Activated T-helper 2 cell treated with anti-CD3 and anti-CD28 coated beads, Interferon-gamma antibody, Interleukin-2, Interleukin-4, amounts not matched to agents 10 μg/mL and 5 μg/mL and 100 μg/mL, durations not matched to agents 14 hours and 24 hours and 36 hours (primary cell): ENCODE measurements around the gene FAM185A. TPM values are rescaled to one million over a fixed set of nuclear protein-coding genes. Genes with fewer than 3 reads are reported as not detected.
"Not testable (repeated sequence)": the region's sequence is repeated elsewhere in the genome, so short reads cannot be mapped to it uniquely, and the experiment has no call there.

Experiments used
- DNase-seq: peaks from one replicate; pipeline ENCODE4 v3.0.0; 2021; ENCODE audit warnings: low spot score
- H3K27ac Mint-ChIP-seq: one replicate; pipeline ENCODE4 v1.8.0; 2021; ENCODE audit warnings: mixed read lengths
- H3K27me3 Mint-ChIP-seq: one replicate; pipeline ENCODE4 v1.8.0; 2021; ENCODE audit warnings: low read depth, mixed read lengths
- H3K36me3 Mint-ChIP-seq: one replicate; pipeline ENCODE4 v1.8.0; 2021; ENCODE audit warnings: low read depth, mixed read lengths
- H3K4me1 Mint-ChIP-seq: one replicate; pipeline ENCODE4 v1.8.0; 2021; ENCODE audit warnings: low read depth, mixed read lengths
- H3K4me3 Mint-ChIP-seq: one replicate; pipeline ENCODE4 v1.8.0; 2021; ENCODE audit warnings: low read depth, mild to moderate bottlenecking, moderate library complexity, mixed read lengths
- H3K9me3 Mint-ChIP-seq: one replicate; pipeline ENCODE4 v1.8.0; 2021; ENCODE audit warnings: mixed read lengths
- intact Hi-C: fragments of 100-400 bp; cut with micrococcal nuclease; formaldehyde crosslinking; loops from one replicate; pipeline ENCODE4 v1.15.1; 2023
- total RNA-seq: library from RNA; stranded (reverse); gene quantifications from 2 replicates; pipeline ENCODE4 v1.2.3, GENCODE V29; 2022

The FAM185A gene
- total RNA-seq, 1 donor from 2014 or later: 9.4 TPM

DNA sequence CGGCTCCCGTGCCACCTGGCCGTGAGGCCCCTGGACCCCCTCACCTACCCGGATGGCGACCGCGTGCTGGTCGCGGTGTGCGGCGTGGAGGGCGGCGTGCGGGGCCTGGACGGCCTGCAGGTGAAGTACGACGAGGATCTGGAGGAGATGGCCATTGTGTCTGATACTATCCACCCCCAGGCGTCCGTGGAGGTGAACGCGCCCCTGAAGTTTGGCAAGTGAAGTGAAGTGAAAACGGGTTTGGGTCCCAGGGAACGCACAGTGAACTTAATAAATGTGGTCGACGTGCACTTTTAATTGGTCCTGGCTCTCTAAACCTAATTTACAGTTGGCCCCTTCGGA is 617 bp downstream of the FAM185A start:
- Mint-ChIP-seq H3K27ac (peak overlapping the region; percentile 38), H3K4me3 (peak overlapping the region; percentile 85), H3K4me1 (peaks cover 12% of the 10 kb centered on the region)
- intact Hi-C loops, H3K27me3 Mint-ChIP-seq, H3K9me3 Mint-ChIP-seq, H3K36me3 Mint-ChIP-seq, DNase-seq: not testable (repeated sequence)

- H3K9me3 Mint-ChIP-seq, H3K4me1 Mint-ChIP-seq, intact Hi-C loops, H3K4me3 Mint-ChIP-seq, H3K36me3 Mint-ChIP-seq, DNase-seq, H3K27me3 Mint-ChIP-seq, H3K27ac Mint-ChIP-seq: not testable (repeated sequence)
Measured at GRCh38 chr7:102758227-102758626, 9.4 kb downstream of the FAM185A start.

DNA sequence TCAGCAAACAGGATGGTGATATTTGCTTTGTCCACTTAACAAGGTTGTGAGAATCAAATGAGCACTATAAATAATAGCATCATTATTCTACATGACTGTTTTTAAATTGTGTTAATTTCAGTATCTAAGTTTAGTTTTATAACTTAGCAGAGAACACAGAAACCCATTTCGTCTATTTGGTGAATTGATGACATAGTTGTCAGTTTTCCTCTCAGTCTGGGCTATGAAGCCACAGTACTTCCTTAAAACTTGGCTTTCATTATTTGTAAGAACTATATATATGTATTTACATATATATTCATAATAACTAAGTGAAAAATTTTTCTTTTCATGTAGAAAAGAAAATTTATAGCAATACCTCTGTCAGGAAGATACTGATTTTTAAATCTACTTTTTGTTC is 11.1 kb downstream of the FAM185A start:
- not testable (repeated sequence) for H3K27me3 Mint-ChIP-seq, H3K4me1 Mint-ChIP-seq, H3K27ac Mint-ChIP-seq, DNase-seq, H3K4me3 Mint-ChIP-seq, H3K36me3 Mint-ChIP-seq, H3K9me3 Mint-ChIP-seq
- intact Hi-C loops: loop anchor here (5.0 kb wide), 1 partner anchor 302 kb away; no protein-coding TSS in a partner anchor

GRCh38 chr7:102761234-102761633 is 12.4 kb downstream of the FAM185A start:
- not testable (repeated sequence) for DNase-seq, H3K4me3 Mint-ChIP-seq, H3K9me3 Mint-ChIP-seq, H3K27me3 Mint-ChIP-seq, H3K4me1 Mint-ChIP-seq, H3K36me3 Mint-ChIP-seq, H3K27ac Mint-ChIP-seq
- intact Hi-C loops: loop anchor here (5.0 kb wide), 1 partner anchor 301 kb away; no protein-coding TSS in a partner anchor

- intact Hi-C loops: loop anchor here (5.0 kb wide), 1 partner anchor 299 kb away; no protein-coding TSS in a partner anchor
- not testable (repeated sequence) for H3K4me1 Mint-ChIP-seq, H3K4me3 Mint-ChIP-seq, H3K36me3 Mint-ChIP-seq, H3K27me3 Mint-ChIP-seq, DNase-seq, H3K9me3 Mint-ChIP-seq, H3K27ac Mint-ChIP-seq
Measured at GRCh38 chr7:102763295-102763905, 14.6 kb downstream of the FAM185A start.

DNA sequence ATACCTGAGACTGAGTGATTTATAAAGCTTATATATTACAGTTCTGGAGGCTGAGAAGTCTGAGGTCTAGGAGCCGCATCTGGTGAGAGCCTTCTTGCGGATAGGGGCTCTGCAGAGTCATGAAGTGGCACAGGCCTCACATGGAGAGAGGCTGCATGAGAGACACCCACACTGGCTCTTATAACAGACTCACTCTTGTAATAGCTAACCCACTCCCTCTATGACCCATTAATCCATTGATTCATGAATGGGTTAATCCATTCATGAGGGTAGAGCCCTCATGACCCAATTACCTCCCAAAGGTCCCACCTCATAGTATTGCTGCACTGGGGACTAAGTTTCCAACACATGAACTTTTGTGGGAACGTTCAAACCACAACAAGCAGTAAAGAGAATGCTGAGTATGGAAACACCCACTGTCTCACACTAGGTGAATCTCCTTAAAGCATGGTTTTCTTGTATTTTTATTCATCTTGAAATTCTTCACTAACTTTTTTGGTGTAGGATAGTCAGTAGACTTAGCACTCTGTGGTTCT is 20.9 kb downstream of the FAM185A start:
- DNase-seq, H3K4me1 Mint-ChIP-seq, H3K27me3 Mint-ChIP-seq, H3K36me3 Mint-ChIP-seq, H3K4me3 Mint-ChIP-seq, intact Hi-C loops, H3K27ac Mint-ChIP-seq, H3K9me3 Mint-ChIP-seq: not testable (repeated sequence)

- H3K27ac Mint-ChIP-seq: not testable (repeated sequence)
Measured at GRCh38 chr7:102770467-102770866, 21.7 kb downstream of the FAM185A start.

GRCh38 chr7:102776217-102776616 is 27.4 kb downstream of the FAM185A start:
- not testable (repeated sequence) for H3K27me3 Mint-ChIP-seq

More at GRCh38 chr7:102770467-102770866, 21.7 kb downstream of the FAM185A start:
- intact Hi-C loops, H3K9me3 Mint-ChIP-seq, H3K36me3 Mint-ChIP-seq, H3K27me3 Mint-ChIP-seq, DNase-seq, H3K4me3 Mint-ChIP-seq, H3K4me1 Mint-ChIP-seq: not testable (repeated sequence)

DNA sequence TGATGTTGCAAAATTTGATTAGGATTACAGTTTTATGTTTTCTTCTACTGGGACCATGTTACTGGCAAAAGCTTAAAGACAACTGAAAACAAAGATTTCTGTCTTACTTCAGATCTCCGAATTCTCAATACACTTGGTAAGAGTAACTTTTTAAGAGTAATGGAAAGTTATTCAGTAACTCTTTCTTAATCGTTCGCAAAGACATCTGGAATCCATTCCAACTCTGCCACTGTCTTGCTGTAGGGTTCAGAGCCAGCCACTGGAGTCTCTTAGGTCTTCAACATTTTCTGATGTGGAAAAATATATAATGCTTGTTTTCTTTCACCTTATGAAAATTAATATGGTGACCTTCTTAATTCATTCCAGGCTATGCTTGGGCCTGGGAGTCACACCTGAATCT is 29.9 kb downstream of the FAM185A start:
- H3K27ac Mint-ChIP-seq, H3K4me3 Mint-ChIP-seq, H3K27me3 Mint-ChIP-seq, H3K4me1 Mint-ChIP-seq, H3K9me3 Mint-ChIP-seq, intact Hi-C loops, DNase-seq: not testable (repeated sequence)
- H3K36me3 Mint-ChIP-seq: peaks cover 22% of the 10 kb centered on the region

More at GRCh38 chr7:102776217-102776616, 27.4 kb downstream of the FAM185A start:
- DNase-seq, H3K4me3 Mint-ChIP-seq, intact Hi-C loops, H3K4me1 Mint-ChIP-seq, H3K9me3 Mint-ChIP-seq, H3K27ac Mint-ChIP-seq: not testable (repeated sequence)
- peaks cover 19% of the 10 kb centered on the region for H3K36me3 Mint-ChIP-seq

DNA sequence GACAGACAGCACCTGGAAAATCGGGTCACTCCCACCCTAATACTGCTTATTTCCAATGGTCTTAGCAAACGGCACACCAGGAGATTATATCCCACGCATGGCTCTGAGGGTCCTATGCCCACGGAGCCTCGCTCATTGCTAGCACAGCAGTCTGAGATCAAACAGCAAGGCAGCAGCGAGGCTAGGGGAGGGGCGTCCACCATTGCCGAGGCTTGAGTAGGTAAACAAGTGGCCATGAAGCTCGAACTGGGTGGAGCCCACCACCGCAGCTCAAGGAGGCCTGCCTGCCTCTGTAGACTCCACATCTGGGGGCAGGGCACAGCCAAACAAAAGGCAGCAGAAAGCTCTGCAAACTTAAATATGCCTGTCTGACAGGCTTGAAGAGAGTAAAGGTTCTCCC is 32.1 kb downstream of the FAM185A start:
- DNase-seq, H3K9me3 Mint-ChIP-seq, H3K27ac Mint-ChIP-seq, H3K4me1 Mint-ChIP-seq, H3K27me3 Mint-ChIP-seq, H3K4me3 Mint-ChIP-seq, intact Hi-C loops: not testable (repeated sequence)
- peaks cover 18% of the 10 kb centered on the region for H3K36me3 Mint-ChIP-seq

- not testable (repeated sequence) for H3K36me3 Mint-ChIP-seq, DNase-seq, H3K4me1 Mint-ChIP-seq
Measured at GRCh38 chr7:102788770-102789169, 40.0 kb downstream of the FAM185A start.

GRCh38 chr7:102790364-102791100 is 41.7 kb downstream of the FAM185A start:
- H3K9me3 Mint-ChIP-seq, H3K4me1 Mint-ChIP-seq, H3K27me3 Mint-ChIP-seq, DNase-seq, intact Hi-C loops, H3K4me3 Mint-ChIP-seq, H3K36me3 Mint-ChIP-seq, H3K27ac Mint-ChIP-seq: not testable (repeated sequence)

More at GRCh38 chr7:102788770-102789169, 40.0 kb downstream of the FAM185A start:
- intact Hi-C loops, H3K9me3 Mint-ChIP-seq, H3K27ac Mint-ChIP-seq, H3K27me3 Mint-ChIP-seq, H3K4me3 Mint-ChIP-seq: not testable (repeated sequence)

DNA sequence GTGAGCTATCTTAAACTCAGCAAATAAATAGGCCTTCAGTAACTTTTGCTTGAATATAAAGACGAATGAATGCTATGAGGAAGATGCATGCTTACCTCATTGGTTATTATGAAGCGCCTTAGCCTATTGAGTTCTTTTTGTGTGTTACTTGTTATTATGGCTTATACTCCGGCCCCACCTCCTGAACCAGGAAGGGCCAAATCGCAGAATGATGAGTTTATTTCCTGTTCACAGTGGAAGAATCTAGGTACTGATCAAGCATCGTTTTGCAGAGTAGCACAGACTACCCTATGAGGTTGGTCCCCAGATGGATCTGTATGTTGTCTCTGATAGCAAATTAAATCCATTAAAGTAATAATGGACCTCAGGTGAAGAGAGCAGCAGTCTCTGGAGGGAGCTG is 42.6 kb downstream of the FAM185A start:
- H3K4me1 Mint-ChIP-seq, H3K27ac Mint-ChIP-seq, intact Hi-C loops, H3K9me3 Mint-ChIP-seq, DNase-seq, H3K4me3 Mint-ChIP-seq, H3K27me3 Mint-ChIP-seq, H3K36me3 Mint-ChIP-seq: not testable (repeated sequence)
